ENCODE results near the gene WDR7. TPM values are rescaled to one million over a fixed set of nuclear protein-coding genes. Genes with fewer than 3 reads are reported as not detected.

Gene WDR7
- total and polyA plus RNA-seq, 3 donors from 2014 or later, result 19.4 to 63.6 (median 35.9) TPM

GRCh38 chr18:57008001-57008686 is 357.0 kb downstream of the WDR7 start:
- H3K36me3 ChIP-seq (ENCODE audit: low read depth, missing control alignments), result no peaks in the 10 kb centered on the region
- no peak for DNase-seq
- peaks cover under 1% of the 10 kb centered on the region for H3K4me1 ChIP-seq
- no peak overlapping the region for H3K4me3 ChIP-seq
- TF ChIP-seq POLR2A (IDR thresholded peaks at IDR 0.05) (no peak), CTCF (IDR thresholded peaks at IDR 0.05) (no peak)
- H3K9me3 ChIP-seq, result no peaks in the 10 kb centered on the region
- H3K27ac ChIP-seq, result no peak overlapping the region
- WGBS, 2 donors, result 88 to 89% methylated on average over 11 of the region's 11 CpGs
- no peaks in the 10 kb centered on the region for H3K27me3 ChIP-seq
- intact Hi-C loops (cut with DNase I; ENCODE audit: low total_unique reads), result no loop called here

GRCh38 chr18:57009844-57010243 is 358.7 kb downstream of the WDR7 start:
- WGBS, 2 donors, result 90 to 91% methylated on average over 4 of the region's 4 CpGs
- Histone ChIP-seq H3K36me3 (ENCODE audit: low read depth, missing control alignments) (no peaks in the 10 kb centered on the region), H3K4me3 (no peak overlapping the region), H3K9me3 (no peaks in the 10 kb centered on the region), H3K4me1 (no peaks in the 10 kb centered on the region), H3K27ac (no peak overlapping the region), H3K27me3 (no peaks in the 10 kb centered on the region)
- TF ChIP-seq POLR2A (IDR thresholded peaks at IDR 0.05), result no peak
- TF ChIP-seq CTCF (IDR thresholded peaks at IDR 0.05), result no peak
- DNase-seq, result no peak
- intact Hi-C loops (cut with DNase I; ENCODE audit: low total_unique reads), result no loop called here

GRCh38 chr18:57014772-57015413 is 363.7 kb downstream of the WDR7 start:
- no peaks in the 10 kb centered on the region for H3K27me3 ChIP-seq
- intact Hi-C loops (cut with DNase I; ENCODE audit: low total_unique reads), result no loop called here
- no peaks in the 10 kb centered on the region for H3K4me1 ChIP-seq
- TF ChIP-seq POLR2A (IDR thresholded peaks at IDR 0.05), result no peak
- TF ChIP-seq CTCF (IDR thresholded peaks at IDR 0.05), result no peak
- no peak overlapping the region for H3K27ac ChIP-seq
- no peak for DNase-seq
- no peaks in the 10 kb centered on the region for H3K36me3 ChIP-seq (ENCODE audit: low read depth, missing control alignments)
- 42 to 80% methylated on average over 4 of the region's 4 CpGs for WGBS, 2 donors
- H3K9me3 ChIP-seq, result no peaks in the 10 kb centered on the region
- H3K4me3 ChIP-seq, result no peak overlapping the region

- WGBS, 2 donors, result 96 to 97% methylated on average over 7 of the region's 7 CpGs
- no peaks in the 10 kb centered on the region for H3K27me3 ChIP-seq
- TF ChIP-seq CTCF (IDR thresholded peaks at IDR 0.05) (no peak), POLR2A (IDR thresholded peaks at IDR 0.05) (no peak)
- H3K27ac ChIP-seq, result no peak overlapping the region
- H3K4me3 ChIP-seq, result no peak overlapping the region
- no peak for DNase-seq
- no peaks in the 10 kb centered on the region for H3K4me1 ChIP-seq
- intact Hi-C loops (cut with DNase I; ENCODE audit: low total_unique reads), result no loop called here
- H3K9me3 ChIP-seq, result no peaks in the 10 kb centered on the region
- H3K36me3 ChIP-seq (ENCODE audit: low read depth, missing control alignments), result no peaks in the 10 kb centered on the region
Observed at GRCh38 chr18:57015451-57015850, 364.3 kb downstream of the WDR7 start.

- WGBS, 2 donors, result 85 to 96% methylated on average over 3 of the region's 3 CpGs
- Histone ChIP-seq H3K36me3 (ENCODE audit: low read depth, missing control alignments) (no peaks in the 10 kb centered on the region), H3K4me1 (no peaks in the 10 kb centered on the region), H3K27me3 (no peaks in the 10 kb centered on the region), H3K4me3 (no peak overlapping the region), H3K9me3 (no peaks in the 10 kb centered on the region), H3K27ac (no peak overlapping the region)
- TF ChIP-seq POLR2A (IDR thresholded peaks at IDR 0.05), result no peak
- TF ChIP-seq CTCF (IDR thresholded peaks at IDR 0.05), result no peak
- no peak for DNase-seq
- intact Hi-C loops (cut with DNase I; ENCODE audit: low total_unique reads), result no loop called here
Observed at GRCh38 chr18:57018845-57019244, 367.7 kb downstream of the WDR7 start.

Measured in testis (tissue), 3 donors.